ENCODE measurements around the gene HIVEP3.
A peak's percentile ranks its signal among the peaks of the same experiment; 100 is the strongest.

HIVEP3 gene

DNA sequence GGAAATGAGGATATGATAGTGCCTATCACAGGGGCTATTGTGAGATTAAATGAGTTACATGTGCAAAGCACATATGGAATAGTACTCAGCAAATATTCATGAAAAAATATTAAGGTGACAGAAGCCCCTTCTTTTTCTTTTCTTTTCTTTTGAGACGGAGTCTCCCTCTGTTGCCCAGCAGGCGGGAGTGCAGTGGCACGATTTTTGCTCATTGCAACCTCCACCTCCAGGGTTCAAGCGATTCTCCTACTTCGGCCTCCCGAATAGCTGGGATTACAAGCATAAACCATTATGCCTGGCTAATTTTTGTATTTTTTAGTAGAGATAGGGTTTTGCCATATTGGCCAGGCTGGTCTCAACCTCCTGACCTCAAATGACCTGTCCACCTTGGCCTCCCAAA, 139.4 kb downstream of the HIVEP3 start:
- no peak for DNase-seq

DNA sequence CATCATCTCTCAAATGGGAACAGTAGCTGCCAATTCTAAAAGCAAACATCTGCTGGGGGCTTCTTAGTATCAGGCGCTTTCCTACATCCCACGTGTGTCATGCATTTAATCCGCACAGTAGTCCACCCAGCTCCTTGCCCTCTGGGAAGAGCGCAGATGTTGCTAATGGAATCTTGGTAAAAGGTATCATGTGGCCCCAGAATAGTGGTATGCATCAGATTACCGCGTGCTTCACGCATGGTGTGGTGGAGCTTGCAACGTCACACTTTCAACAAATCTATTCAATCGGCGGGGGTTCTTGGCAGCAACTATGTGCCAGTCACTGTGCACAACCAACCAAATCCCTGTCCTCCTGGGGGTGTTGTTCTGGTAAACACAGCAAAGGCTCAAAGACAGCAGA, 141.0 kb downstream of the HIVEP3 start:
- DNase-seq, result no peak

DNA sequence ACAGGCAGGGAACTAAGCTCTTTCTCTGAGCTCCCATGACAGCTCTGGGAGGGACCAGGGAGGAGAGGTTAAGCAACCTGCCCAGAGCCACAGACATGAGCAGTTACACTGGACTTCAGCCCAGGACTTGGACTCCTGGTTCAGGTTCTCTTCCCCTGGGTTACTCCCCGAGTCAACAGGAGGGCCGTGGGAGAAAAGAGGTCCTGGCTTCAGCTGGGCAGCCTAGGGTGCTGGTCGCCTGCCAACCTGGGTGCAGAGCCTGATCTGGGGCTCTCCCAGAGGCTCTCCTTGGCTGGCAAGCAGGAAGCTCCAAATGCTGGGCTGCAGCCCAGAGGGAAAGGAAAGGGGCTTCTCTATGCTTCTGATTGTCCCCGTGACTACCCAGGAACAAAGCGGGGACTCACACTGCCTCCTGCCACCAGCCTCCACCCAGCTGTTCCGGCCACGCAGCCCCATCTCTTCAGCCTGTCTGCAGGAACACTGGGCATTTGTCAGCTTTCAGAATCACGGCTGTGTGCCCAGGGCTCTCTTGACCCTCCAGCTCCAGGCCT, 141.8 kb downstream of the HIVEP3 start:
- DNase-seq, result no peak

DNA sequence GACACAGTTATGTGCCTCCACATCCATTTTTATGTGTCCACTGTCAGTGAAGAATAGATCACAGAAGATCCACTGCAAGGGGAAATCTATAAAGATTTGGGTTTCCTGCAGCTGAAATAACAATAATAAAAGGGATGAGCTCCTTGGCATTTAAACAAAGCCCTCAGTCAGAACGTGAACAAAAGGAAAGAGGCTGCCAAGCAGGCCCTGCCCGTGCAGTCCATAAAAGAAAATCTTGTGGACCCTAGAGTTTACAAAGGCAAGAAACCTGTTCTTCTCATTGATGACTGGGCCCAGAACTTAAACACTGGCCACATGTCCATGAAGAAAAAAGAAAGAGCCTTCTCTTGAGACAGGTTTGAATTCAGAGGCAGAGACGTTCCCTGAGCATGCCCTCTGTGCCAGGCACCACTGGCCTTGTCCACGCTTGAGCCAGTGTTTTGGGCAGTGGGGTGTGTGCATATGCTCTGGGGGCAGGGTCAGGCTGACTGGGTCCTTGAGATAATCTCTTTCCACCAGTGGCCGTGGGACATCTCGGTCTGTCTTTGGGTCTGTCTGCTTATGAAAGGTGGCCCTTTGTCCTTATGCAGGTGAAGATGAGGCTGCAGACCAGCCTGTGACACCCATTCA, 142.7 kb downstream of the HIVEP3 start:
- no peak for DNase-seq

DNA sequence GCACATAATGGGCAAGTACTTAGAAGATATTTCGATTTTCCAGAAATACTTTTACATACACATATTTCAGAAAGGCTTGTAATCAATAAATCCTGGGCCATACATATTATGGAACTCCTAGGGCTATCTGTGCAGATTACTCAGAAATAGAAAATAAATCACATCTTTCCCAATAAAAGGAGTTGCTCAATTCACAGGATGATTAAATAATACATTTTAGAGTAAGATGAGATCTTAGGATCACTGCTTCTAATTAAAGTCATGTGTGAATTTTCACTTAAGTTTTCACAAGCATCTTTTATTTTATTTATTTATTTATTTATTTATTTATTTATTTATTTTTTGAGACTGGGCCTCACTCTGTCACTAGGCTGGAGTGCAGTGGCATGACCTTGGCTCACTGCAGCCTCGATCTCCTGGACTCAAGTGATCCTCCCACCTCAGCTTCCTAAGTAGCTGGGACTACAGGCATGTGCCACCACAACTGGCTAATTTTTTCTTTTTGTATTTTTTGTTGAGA, 144.2 kb downstream of the HIVEP3 start:
- DNase-seq, result no peak

DNA sequence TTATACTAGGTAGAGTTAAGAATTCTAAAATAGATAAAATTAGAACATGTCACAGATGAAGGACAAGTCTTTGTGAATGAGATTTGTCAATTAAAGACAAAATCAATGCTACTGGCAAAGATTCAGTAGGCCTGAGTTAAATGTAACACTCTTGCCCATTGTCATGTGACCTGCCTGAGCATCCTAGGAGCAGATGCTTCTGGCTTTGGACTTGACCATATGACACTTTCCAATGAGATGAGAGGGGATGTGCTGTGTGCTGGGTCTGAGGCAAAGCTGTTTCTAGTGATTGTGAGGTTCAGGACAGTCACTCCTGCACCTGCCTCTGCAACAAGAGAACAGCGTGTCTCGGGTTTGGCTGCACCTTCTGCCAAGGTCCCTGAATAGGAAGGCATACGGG, 144.9 kb downstream of the HIVEP3 start:
- DNase-seq, result no peak

DNA sequence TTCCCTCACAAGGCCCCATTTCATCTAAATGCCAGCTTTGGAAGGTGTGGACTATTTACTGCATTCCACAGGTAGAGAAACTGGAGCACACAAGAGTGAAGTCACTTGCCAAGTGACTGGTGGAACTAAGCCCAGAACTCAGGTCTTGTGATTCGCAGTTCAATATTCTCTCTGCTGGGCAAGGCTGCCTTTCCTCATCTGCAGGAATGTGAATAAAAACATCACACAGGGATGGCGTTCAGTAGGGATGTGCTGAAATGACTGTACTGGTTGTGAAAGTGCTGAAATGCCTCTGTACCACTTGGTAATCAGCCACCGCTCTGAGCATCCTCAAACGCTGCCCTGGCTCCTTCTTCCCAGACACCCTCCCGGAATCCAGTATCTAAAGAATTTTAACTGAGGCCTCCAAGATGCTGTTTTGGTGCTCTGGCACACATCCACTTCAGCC, 145.6 kb downstream of the HIVEP3 start:
- no peak for DNase-seq

DNA sequence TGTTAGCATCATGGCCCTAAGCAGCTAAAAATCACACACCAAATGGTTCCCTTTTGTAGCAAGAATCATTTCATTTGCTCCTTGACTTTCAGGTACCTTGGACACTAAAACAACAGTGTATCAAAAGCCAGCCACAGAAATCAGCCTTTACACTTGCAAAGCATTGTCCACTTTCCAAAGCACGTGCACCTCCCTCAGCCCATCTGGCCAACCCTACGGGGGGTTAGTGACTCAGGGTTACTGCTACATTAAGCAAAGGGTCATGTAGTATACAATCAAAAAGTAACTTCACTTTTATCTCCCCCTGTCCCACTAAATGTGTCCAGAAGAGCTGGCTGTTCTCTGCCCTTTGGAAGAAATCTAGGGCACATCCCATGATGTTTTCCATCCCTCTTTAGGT, 149.7 kb downstream of the HIVEP3 start:
- DNase-seq, result no peak

DNA sequence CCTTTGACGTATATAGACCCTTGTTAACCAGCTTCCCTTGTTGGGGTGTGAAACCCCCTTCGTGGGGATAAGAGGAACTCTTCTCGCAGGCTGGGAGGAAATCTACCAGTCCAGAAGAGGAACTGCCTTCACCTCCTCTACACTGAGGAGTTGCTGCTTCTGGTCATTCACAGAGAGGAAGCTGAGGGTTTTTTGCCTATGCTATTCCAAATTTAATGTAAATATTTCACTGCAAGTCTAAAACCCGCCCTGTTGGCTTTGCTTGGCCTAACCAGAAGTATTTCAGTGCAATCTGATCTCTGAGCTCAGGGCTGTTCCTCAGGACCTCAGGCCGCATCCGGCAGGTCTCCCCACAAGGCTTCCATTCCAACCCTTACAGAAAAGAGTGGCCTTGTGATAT, 150.1 kb downstream of the HIVEP3 start:
- DNase-seq, result no peak

DNA sequence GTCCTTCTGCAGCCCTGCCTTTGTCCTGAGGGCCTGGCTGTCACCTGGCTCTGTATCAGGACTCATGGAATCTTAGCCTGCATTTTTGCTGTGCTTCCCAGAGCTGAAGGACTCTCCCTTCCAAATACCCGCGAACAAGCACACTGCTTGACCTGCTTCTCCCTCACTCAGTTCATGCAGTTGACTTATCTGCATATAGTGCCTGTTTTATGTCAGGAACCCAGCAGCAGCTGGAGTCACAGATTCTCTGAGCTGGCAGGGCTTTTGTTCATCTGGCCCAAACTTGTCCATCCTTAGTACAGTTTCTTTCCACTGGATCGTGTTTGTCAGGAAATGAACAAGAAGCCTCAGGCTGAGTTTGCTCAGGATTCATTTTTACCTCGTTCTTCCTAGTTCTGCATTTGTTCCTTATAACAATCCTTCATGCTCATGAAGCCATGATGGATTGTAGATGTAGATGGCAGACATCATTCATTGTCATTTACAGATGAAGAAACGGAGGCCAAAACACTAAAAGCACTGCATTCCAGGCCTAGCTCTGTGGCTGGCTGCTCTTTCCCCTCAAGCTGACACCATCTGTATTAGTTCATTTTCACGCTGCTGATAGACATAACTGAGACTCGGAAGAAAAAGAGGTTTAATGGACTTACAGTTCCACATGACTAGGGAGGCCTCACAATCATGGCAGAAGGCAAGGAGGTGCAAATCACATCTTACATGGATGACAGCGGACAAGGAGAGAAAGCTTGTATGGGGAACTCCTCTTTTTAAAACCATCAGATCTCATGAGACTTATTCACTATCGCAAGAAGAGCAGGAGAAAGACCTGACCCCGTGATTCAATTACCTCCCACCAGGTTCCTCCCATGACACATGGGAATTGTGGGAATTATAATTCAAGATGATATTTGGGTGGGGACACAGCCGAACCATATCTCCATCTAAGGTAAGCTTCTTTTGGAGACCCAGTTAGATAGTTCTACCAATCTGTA, 150.9 kb downstream of the HIVEP3 start:
- no peak for DNase-seq

DNA sequence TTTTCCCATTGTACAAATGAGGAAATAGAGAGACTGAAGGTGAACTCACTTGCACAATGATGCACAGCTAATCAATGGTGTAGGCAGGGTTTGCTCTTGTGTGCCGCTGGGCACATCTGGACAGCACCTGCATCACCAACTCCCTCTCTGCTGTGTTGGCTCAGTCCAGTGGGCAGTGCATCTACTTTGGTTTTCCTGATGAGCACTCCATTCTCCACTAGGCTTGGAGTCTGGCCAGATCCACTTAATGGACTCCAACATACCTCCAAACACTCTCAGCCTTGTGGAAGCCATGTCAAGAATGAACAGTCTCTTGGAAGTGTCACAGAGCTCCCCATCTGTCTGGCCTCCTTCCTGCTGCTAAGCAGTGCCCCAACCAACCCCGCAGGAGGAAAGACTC, 152.2 kb downstream of the HIVEP3 start:
- no peak for DNase-seq

DNA sequence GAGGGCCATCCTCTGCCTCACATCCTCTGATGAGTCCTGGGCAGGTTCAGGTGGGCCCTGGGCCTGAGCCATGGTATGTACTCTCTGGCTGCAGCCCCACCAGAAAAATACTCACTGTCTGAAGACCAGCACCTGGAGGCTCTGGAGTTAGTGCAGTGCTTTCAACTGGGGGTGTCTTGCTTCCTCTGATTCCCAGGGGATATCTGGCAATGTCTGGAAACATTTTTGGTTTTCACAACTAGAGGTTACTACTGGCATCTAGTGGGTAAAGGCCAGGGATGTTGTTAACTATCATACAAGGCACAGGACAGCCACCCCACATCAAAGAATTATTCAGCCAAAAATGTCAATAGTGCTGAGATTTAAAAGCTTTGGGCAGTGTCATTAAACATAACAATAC, 152.7 kb downstream of the HIVEP3 start:
- no peak for DNase-seq

DNA sequence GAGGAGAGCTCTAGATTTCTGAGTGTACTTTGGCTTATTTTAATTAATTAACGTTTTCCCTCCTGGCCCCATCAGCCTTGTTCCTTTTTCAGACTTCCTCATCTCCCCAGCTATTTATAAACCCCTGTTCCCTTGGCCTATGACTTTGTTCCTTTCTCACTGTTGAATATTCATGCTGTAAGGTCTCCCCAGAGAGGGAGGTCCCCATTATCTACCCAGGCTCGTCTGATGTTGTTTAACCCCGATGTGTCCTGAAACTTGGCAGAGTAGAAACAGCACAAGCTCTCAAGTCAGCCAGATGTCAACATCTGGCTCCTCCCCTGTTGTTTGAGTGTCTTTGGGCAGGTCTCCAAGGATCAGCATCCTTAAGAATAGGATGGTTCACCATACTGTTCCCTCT, 153.6 kb downstream of the HIVEP3 start:
- DNase-seq, result no peak

DNA sequence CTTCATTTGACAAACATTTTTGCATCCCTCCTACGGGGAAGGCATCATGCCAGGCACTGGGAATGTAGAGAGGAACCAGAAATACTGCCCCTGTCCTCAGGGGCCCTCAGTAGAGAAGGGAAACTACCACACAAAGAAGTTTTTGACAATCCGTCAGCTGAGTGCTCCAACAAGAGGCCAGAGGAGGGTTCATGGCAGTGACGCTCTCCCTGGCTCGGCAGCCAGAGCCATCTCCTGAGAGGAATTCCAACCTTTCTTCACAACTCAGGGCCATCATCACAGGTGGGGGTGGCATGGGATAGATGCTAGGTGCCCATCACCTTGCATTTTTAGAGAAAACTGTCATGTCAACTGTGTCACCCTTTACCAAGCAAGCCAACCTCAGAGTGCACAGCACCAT, 154.1 kb downstream of the HIVEP3 start:
- DNase-seq, result no peak

DNA sequence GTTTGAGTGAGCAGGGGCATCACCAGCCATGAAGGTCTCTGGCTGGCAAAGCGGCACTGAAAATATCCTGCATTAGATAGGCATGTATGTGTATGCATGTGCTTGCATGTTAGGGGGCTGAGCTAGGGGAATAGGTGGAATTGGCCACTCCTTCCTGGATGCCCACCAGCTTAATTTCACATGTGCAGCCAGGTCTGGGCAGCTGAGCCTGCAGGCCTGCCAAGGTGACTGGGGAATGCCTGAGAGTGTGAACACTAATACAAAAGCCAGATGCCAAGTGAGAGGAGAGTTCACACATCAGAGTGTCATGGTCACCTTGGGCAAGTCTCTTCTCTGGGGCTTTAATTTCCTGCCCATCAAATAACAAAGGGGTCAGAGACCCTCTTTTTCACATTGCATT, 155.9 kb downstream of the HIVEP3 start:
- no peak for DNase-seq

DNA sequence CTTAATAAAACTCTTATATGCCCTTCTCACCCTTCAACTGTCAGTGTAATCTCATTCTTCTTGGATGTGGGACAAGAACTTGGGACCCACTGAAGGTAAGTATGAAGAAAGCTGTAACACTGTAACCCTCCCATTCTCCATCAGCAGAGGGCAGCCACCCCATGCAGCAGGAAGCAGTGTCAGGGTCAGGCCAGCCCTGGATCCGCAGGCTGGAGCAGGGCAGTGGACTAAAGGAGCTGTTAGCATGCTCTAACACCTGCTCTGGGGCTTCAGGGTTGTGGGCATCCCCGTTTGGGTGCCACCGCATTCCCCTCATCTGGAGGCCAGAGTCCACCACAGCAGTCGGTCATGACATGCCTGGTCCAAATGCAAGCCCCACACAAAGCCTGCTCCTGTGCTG, 156.5 kb downstream of the HIVEP3 start:
- no peak for DNase-seq

DNA sequence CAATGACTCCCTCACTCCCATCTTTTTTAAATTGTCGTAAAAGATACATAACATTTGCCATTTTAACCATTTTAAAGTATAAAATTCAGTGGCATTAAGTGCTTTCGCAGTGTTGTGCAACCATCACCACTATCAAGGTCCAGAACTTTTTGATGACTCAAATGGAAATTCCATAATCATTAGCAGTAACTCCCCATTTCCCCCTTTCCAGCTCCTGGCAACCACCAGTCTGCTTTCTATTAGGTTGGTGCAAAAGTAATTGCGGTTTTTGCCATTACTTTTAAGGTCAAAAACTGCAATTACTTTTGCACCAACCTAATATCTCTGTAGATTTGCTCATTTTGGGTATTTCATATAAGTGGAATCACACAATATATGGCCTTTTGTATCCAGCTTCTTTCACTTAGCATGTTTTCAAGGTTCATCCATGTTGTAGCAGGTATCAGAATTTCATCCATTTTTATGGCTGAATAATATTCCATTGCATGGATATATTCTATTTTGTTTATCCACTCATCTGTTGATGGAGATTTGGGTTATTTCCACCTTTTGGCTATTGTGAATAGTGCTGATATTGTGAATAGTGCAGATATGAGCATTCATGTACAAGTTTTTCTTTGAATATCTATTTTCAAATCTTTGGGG, 159.7 kb downstream of the HIVEP3 start:
- DNase-seq, result no peak

DNA sequence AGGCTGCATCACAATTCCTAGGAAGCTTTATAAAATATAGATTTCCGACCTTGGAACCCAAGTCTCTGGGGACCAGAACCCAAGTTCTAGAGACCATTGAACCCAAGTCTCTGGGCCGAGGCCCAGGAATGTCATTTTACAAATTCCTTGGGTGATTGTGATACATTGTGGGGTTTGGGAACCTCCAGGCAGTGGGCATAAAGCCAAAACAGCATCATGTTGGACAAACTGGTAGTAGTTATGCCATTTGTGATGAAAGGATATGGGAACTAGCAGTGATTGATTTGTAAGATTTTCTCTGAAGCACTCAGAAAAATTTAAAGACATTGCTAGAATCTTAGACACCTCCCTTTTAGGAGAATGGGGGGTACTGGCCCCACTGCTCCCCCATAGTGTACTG, 160.2 kb downstream of the HIVEP3 start:
- no peak for DNase-seq

DNA sequence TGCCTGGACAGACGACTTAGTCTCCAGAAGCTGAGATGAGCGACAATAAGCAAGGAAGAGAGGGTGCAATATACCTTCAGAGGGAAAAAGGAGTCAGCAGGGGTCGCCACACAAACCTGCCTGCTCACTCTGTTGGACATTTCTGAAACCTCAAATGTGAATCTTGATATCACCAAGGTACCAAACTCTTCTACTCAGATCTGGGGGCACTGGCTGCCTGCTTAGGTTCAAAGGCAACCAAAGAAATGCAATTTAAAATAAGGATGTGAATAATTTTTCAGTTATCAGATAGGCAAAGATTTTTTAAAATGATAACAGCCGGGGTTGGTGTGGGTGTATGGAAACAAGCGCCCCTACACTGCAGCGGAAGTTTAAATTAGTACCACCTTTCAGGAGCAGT, 164.2 kb downstream of the HIVEP3 start:
- DNase-seq, result peak; percentile 63 to 65

DNA sequence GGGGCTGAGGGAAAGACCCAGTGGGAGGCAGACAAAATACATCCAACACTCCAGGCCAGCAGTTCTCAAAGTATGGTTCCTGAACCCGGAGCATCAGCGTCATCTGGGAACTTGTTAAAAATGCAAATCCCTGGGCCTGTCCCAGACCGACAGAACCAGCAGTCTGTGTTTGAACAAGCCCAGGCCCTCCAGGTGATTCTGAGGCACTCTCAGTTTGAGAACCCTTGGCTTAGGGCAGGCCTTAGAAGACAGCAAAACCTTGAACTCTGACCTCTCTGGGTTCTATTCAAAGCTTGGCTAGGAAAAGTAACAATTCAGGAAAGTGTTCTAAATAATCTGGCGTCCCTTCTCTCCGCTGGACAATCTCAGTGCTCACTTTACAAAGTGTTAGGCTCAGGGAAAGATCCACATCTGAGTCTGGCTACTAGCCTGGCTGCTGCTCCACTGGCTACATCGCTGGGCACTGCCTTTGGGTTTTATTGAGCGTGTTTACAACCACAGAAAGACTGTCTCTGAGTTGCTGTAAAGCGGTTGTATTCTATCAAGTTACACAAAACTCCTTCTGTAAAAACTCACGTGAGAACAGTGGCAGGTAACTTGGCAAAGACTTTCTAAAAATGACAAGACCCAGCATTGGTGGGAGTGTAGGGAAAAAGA, 166.1 kb downstream of the HIVEP3 start:
- DNase-seq, result no peak

DNA sequence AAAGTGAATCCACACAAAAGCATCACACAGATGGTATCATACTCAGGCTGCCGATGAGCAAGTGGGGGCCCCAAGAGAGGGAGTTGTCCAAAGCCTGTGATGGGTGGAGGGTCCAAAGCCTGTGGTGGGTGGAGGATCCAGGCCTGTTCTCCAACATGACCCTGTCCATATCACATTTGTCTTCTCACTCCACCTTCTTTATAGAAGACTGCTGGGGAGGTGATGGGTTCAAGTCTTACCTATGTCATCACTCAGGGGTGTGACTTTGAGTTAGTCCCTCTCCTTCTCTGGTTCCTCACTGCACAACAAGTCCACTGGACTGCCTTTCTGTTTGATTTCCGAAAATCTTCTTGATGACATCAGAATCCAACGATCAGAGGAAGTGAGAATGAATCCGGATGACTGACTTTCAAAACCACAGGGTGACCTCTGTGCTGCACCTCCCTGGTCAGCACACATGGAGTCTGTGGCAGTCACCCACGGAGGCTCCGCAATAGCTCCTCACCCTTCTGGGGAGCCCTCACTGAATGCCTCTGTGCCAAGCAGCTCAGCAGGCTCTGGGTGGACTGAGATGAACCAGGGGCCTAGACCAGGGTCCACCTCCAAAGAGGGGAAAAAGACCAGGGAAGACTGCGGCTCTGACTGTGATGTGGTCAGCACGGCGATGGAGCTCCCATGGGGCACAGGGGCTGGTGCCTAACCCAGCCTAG, 166.8 kb downstream of the HIVEP3 start:
- peak; percentile 45 to 48 for DNase-seq
